Activated T-cell treated with anti-CD3 and anti-CD28 coated beads, Interleukin-2, amount 50 U/mL, for 4 hours (primary cell): ENCODE results near the gene KRT28. TPM values are rescaled to one million over a fixed set of nuclear protein-coding genes. Genes with fewer than 3 reads are reported as not detected.

Experiments
- ATAC-seq, 2 donors: fragments of 200-7000 bp; cut with Tn5 transposase; one replicate each; pipeline ENCODE4 v1.10.0; 2021
- DNase-seq: peaks from one replicate; pipeline ENCODE4 v3.0.0-alpha.2; 2020
- H3K27me3 Mint-ChIP-seq: one replicate; pipeline ENCODE4 v1.8.0; 2021; ENCODE audit warnings: low read depth, mixed read lengths
- H3K36me3 Mint-ChIP-seq: one replicate; pipeline ENCODE4 v1.8.0; 2022; ENCODE audit warnings: mixed read lengths; ENCODE audit not compliant: insufficient read depth
- H3K4me1 Mint-ChIP-seq: one replicate; pipeline ENCODE4 v1.8.0; 2021; ENCODE audit warnings: low read depth, mixed read lengths
- H3K4me3 Mint-ChIP-seq: one replicate; pipeline ENCODE4 v1.8.0; 2021; ENCODE audit warnings: mild to moderate bottlenecking, moderate library complexity, mixed read lengths
- H3K9me3 Mint-ChIP-seq: one replicate; pipeline ENCODE4 v1.8.0; 2021; ENCODE audit warnings: mixed read lengths
- total RNA-seq, 3 donors: library from RNA; stranded (reverse); gene quantifications; one replicate each; pipeline ENCODE4 v1.2.1, GENCODE V29; 2021

KRT28 gene
- total RNA-seq, 3 donors from 2014 or later, result not detected

DNA sequence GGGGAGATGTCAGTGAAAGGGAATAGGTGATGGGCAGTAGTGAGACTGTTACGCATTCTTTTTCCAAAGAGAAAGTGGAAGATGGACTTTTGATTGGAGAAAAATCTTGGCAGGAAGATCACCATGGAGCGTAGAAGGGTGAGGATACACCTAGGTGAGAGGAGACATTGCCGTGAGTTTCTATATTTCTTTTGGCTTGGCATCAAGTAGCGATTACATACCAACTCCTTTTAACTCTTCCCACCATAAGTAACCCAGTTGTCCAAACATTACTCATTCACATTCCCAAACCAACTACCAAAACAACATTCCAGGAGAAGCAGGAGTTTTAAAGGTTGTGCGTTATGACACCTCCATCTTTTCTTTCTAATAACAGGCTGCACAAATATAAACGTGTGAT is 10.7 kb upstream of the KRT28 start:
- ATAC-seq, result no peak
- peaks cover 72% of the 10 kb centered on the region for H3K27me3 Mint-ChIP-seq
- H3K4me3 Mint-ChIP-seq, result no peak overlapping the region
- no peaks in the 10 kb centered on the region for H3K9me3 Mint-ChIP-seq
- H3K36me3 Mint-ChIP-seq, result no peaks in the 10 kb centered on the region
- no peak for DNase-seq
- H3K4me1 Mint-ChIP-seq, result no peaks in the 10 kb centered on the region

GRCh38 chr17:40809721-40810421 is 10.1 kb upstream of the KRT28 start:
- ATAC-seq (no peak), DNase-seq (no peak)
- Mint-ChIP-seq H3K4me3 (no peak overlapping the region), H3K9me3 (no peaks in the 10 kb centered on the region), H3K36me3 (no peaks in the 10 kb centered on the region), H3K27me3 (peaks cover 78% of the 10 kb centered on the region), H3K4me1 (no peaks in the 10 kb centered on the region)

GRCh38 chr17:40806131-40806530 is 6.4 kb upstream of the KRT28 start:
- H3K27me3 Mint-ChIP-seq, result peaks cover 59% of the 10 kb centered on the region
- ATAC-seq, result no peak
- no peak for DNase-seq
- H3K4me1 Mint-ChIP-seq, result peaks cover 3% of the 10 kb centered on the region
- H3K4me3 Mint-ChIP-seq, result no peak overlapping the region
- no peaks in the 10 kb centered on the region for H3K36me3 Mint-ChIP-seq
- no peaks in the 10 kb centered on the region for H3K9me3 Mint-ChIP-seq

DNA sequence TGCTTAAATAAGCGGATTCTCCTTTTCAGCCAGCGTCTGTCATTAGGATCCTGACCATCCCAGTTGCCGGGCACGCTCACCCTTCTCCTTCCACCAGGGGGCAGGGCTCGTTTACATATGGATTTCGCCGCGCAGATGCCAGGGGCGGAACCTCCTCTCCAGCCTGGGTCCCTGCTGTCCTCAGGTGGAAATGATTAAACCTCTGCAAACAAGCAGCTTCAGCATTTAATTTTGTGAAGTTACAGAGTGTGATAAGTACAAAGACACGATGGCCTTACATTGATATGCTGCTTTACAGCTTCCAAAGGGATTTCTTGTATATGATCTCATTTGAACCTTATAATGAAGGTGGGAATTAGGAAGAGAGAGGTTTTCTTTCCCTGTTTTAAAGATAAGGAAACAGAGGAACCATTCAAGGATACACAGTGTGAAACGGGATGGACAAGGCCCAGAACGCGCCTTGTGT is 3.9 kb upstream of the KRT28 start:
- H3K4me1 Mint-ChIP-seq, result peaks cover 3% of the 10 kb centered on the region
- H3K27me3 Mint-ChIP-seq, result peaks cover 49% of the 10 kb centered on the region
- H3K4me3 Mint-ChIP-seq, result no peak overlapping the region
- peak; percentile 89 to 96 for ATAC-seq
- peak; percentile 70 for DNase-seq
- H3K36me3 Mint-ChIP-seq, result no peaks in the 10 kb centered on the region
- no peaks in the 10 kb centered on the region for H3K9me3 Mint-ChIP-seq

DNA sequence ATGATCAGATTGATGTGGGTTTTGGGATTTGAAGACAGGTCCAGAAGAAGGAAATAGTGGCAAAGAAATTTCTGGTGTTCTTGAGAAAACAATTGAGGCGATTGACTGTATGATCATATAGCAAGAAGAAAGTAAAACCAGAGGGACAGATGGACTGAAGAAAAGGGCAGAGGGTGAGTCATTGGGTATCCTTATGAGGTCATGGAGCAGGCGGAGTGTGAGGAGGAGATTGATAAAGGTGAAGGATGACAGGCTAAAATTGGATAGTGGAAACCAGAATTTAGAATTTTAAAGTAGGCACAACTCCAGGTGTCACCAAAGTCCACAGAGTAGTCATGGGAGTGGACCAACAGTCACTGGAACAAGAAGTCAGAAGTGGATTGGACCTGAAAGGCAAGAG is 1.4 kb upstream of the KRT28 start:
- H3K36me3 Mint-ChIP-seq, result no peaks in the 10 kb centered on the region
- H3K4me1 Mint-ChIP-seq, result peaks cover 3% of the 10 kb centered on the region
- no peak overlapping the region for H3K4me3 Mint-ChIP-seq
- peaks cover 40% of the 10 kb centered on the region for H3K27me3 Mint-ChIP-seq
- ATAC-seq (no peak), DNase-seq (no peak)
- no peaks in the 10 kb centered on the region for H3K9me3 Mint-ChIP-seq

DNA sequence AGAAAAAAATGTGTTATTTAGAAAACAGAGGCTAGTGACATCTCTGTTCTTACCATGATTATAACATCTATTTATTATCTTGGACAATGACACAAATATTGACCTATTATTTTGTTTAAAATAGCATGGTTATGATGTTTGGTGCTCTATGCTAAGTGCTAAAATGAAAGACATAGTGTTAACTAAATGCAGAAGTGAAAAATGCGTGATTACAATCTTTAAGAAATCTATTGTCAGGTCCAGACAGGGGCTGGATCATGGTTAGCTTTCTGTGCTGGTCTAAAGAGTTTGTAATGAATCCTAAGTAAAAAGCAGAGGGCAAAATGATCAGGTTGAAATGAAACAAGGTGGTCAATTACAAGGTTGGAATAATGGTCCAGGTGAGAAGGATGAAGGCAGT is 622 bp upstream of the KRT28 start:
- H3K36me3 Mint-ChIP-seq, result no peaks in the 10 kb centered on the region
- peaks cover 3% of the 10 kb centered on the region for H3K4me1 Mint-ChIP-seq
- H3K9me3 Mint-ChIP-seq, result no peaks in the 10 kb centered on the region
- no peak overlapping the region for H3K4me3 Mint-ChIP-seq
- DNase-seq (no peak), ATAC-seq (no peak)
- H3K27me3 Mint-ChIP-seq, result peaks cover 39% of the 10 kb centered on the region

DNA sequence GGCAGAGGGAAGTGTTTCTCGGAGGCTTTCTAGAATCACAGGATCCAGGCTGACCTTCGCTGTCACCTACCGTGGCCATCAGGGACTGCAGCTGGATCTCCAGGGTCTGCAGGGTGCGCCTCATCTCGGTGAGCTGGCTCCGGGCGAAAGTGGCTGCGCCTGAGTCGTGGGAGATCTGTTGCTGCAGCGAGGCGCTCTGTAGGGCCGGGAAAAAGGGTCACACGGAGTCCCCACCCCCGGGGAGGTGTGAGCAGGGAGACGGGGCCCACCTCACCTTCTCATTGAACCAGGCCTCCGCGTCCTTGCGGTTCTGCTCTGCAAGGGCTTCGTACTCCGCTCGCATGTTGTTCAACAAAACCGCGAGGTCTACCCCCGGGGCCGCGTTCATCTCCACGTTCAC is 2.9 kb downstream of the KRT28 start:
- Mint-ChIP-seq H3K27me3 (peaks cover 33% of the 10 kb centered on the region), H3K36me3 (no peaks in the 10 kb centered on the region), H3K4me1 (no peaks in the 10 kb centered on the region), H3K4me3 (no peak overlapping the region), H3K9me3 (no peaks in the 10 kb centered on the region)
- ATAC-seq, result no peak
- DNase-seq, result no peak

GRCh38 chr17:40795019-40795667 is 4.6 kb downstream of the KRT28 start:
- no peak for ATAC-seq
- H3K4me1 Mint-ChIP-seq, result no peaks in the 10 kb centered on the region
- H3K36me3 Mint-ChIP-seq, result no peaks in the 10 kb centered on the region
- H3K4me3 Mint-ChIP-seq, result no peak overlapping the region
- H3K9me3 Mint-ChIP-seq, result no peaks in the 10 kb centered on the region
- H3K27me3 Mint-ChIP-seq, result peaks cover 33% of the 10 kb centered on the region
- no peak for DNase-seq

DNA sequence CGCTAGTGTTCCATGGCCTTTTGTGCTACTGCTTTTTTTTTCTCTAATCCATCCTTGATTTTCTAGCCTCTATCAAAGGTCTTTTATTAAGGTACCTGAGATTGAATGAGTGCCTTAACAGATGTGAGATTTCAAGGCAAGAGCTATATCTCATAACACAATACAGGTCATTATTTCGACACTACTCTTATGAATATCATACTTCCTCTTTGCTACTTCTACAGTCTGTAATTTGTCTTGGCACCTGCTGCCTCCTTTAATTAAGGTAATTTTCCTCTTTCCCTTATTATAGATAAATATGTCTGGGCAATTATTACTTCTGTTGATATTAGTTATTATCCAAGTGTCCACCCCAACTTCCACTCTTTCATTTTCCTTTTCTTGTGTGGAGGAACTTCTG is 5.3 kb downstream of the KRT28 start:
- no peak for DNase-seq
- H3K27me3 Mint-ChIP-seq, result peaks cover 30% of the 10 kb centered on the region
- no peaks in the 10 kb centered on the region for H3K9me3 Mint-ChIP-seq
- no peaks in the 10 kb centered on the region for H3K4me1 Mint-ChIP-seq
- ATAC-seq, result no peak
- no peaks in the 10 kb centered on the region for H3K36me3 Mint-ChIP-seq
- no peak overlapping the region for H3K4me3 Mint-ChIP-seq

- H3K36me3 Mint-ChIP-seq, result no peaks in the 10 kb centered on the region
- no peaks in the 10 kb centered on the region for H3K9me3 Mint-ChIP-seq
Observed at GRCh38 chr17:40793832-40794231, 5.9 kb downstream of the KRT28 start.

GRCh38 chr17:40791787-40792436 is 7.8 kb downstream of the KRT28 start:
- Mint-ChIP-seq H3K36me3 (no peaks in the 10 kb centered on the region), H3K4me3 (no peak overlapping the region), H3K9me3 (no peaks in the 10 kb centered on the region), H3K4me1 (no peaks in the 10 kb centered on the region), H3K27me3 (peaks cover 24% of the 10 kb centered on the region)
- ATAC-seq (no peak), DNase-seq (no peak)

More at GRCh38 chr17:40793832-40794231, 5.9 kb downstream of the KRT28 start:
- no peak for ATAC-seq
- Mint-ChIP-seq H3K4me3 (no peak overlapping the region), H3K4me1 (no peaks in the 10 kb centered on the region), H3K27me3 (peaks cover 26% of the 10 kb centered on the region)
- DNase-seq, result no peak

GRCh38 chr17:40791111-40791510 is 8.6 kb downstream of the KRT28 start:
- no peaks in the 10 kb centered on the region for H3K9me3 Mint-ChIP-seq
- ATAC-seq (no peak), DNase-seq (no peak)
- H3K27me3 Mint-ChIP-seq, result peaks cover 22% of the 10 kb centered on the region
- H3K36me3 Mint-ChIP-seq, result no peaks in the 10 kb centered on the region
- no peak overlapping the region for H3K4me3 Mint-ChIP-seq
- no peaks in the 10 kb centered on the region for H3K4me1 Mint-ChIP-seq

GRCh38 chr17:40782450-40782849 is 17.3 kb downstream of the KRT28 start, which contains the start of gene KRT27:
KRT27 (minus strand) TSS chr17:40782550; CDS start chr17:40782493, 57 bp downstream.
- Mint-ChIP-seq H3K27me3 (peaks cover 53% of the 10 kb centered on the region), H3K9me3 (no peaks in the 10 kb centered on the region), H3K36me3 (no peaks in the 10 kb centered on the region), H3K4me1 (peaks cover 4% of the 10 kb centered on the region), H3K4me3 (no peak within 1 kb of the TSS)
- no peak for DNase-seq
- ATAC-seq, result no peak

DNA sequence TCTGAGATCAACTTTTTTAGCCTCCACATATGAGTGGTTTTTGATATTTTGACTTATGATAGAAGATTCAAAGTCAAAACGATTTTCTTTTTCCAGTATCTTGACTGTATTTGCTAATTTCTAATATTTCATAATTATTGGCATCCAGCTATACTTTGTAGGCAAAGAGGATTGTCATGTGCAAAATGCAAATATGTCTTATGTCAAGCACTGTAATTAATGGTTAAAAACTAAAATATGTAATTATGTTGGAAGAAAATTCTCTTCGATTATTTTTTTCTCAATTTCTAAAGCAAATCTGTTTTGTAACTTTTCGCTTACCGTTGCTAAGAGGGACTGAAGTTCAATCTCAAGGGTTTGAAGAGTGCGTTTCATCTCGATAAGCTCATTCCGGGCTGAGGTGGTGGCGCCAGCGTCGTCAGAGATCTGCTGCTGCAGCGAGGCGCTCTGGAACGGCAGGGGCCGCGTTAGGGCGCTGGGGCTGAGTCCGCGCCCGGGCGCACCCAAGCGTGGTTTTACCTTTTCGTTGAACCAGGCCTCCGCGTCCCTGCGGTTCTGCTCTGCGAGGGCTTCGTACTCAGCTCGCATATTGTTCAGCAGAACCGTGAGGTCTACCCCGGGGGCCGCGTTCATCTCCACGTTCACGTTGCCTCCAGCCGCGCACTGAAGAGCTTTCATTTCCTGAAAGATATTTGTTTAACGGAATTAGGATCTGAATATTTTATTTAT is 20.4 kb downstream of the KRT28 start:
- H3K9me3 Mint-ChIP-seq, result no peaks in the 10 kb centered on the region
- peaks cover 67% of the 10 kb centered on the region for H3K27me3 Mint-ChIP-seq
- H3K4me3 Mint-ChIP-seq, result peak overlapping the region; percentile 56
- ATAC-seq, result peak; percentile 48 to 58
- peaks cover 4% of the 10 kb centered on the region for H3K4me1 Mint-ChIP-seq
- no peaks in the 10 kb centered on the region for H3K36me3 Mint-ChIP-seq
- DNase-seq, result no peak
